Stimulated activated CD4-positive, alpha-beta T cell treated with anti-CD3 and anti-CD28 coated beads, Interleukin-1b, Interleukin-23, amount 100 ng/mL, for 4 hours (primary cell): Measurements from ENCODE around the gene EFTUD2.
A peak's percentile ranks its signal among the peaks of the same experiment; 100 is the strongest.

Experiments used
- DNase-seq, 2 donors: peaks; one replicate each; pipeline ENCODE4 v3.0.0-alpha.2; 2020; ENCODE audit warnings: low read depth in 2 of 2

EFTUD2 gene

DNA sequence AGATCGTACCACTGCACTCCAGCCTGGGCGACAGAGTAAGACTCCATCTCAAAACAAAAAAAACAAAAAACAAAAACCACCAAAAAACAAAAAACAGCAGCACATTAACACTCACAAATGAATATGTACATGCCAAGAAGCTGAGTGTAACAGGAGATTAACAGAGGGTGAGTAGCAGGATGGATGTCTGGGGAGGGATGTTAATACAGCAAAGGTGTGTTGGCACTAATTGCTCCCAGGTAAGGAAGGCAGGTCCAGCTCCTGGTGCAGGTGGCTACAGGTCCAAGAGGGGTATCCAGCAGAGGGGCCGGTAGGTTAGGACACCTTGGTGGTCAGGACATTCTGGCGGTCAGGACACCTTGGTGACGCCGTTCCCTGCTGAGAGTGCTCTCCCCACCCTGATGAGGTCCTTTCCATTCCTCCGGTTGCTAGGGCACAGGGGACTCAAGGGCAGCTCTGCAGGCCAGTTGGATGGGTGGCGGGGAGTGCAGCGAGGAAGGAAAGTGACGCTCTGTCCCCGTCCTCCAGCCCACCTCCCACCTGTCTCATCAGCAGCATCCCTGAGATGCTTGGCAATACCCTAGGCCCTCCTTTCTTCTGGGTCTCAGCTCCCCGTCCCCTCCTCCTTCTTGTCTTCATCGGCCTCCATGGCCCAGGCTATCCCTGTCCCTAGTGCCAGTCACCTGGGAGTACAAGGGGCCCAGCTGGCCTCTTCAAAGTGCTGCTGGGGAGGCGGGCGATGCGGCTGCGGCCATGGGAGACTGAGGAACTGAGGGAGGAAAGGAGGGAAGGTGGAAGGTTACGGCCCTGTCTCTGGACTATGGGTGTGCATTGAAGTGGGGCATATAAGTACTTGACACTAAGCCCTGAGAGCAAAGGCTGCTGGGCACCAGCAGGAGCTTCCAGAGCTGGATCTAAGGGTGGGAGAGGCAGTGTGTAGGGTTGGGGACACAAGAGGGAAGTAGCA lies 26.8 kb upstream of the EFTUD2 start:
- DNase-seq: no peak

DNA sequence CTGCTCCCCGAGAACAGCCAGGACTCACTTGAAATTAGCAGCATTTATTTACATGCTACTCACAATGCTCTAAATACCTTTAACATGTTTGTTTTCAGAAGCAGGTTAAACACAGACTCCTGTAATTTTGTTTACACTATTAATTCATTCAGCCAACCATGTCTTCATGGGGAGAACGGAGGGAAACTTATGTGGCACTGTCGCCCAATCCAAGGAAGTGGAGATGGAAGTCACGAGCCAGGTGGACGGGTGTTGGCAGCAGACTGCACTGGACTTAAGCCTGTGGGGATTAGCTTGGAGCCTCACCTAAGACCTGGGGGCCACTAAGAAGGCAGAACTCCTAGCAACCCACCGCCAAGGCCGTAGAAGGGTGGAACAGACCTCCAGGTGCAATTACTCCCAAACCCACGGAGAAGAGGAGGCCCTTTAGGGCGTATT lies 24.9 kb upstream of the EFTUD2 start:
- DNase-seq: no peak

DNA sequence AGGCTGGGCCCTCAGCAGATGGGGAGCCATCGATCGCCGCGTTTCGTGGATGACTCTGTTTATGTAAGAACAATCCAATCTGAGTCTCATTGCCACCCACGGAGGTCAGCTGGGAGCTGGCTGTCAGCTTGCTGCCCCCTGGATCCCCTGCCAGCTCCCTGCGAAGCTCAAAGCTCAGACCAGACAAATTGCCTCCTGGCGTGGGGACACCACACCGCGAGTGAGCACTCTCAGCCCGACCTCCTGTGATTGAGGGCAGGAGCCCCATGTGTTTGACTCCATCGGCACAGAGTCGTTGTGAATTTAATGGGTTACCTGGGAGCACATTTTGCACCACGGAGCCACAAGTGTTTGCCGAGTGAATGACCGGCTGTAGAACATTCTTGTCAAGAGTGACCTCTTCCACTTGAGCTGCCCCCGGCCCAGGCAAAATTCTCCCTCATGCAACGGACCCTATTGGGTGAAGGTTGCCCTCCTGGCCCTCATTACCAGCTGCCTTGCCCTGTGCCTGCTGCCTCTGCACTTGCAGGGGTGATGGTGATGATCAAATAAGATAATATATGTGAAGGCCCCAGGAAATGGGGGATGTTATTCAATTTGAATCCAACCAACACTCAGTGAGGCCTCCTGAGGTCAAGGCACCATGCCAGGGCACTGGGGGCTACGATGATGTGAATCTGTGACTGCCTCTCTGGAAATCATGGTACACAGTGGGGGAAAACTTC lies 23.7 kb upstream of the EFTUD2 start:
- DNase-seq: no peak

DNA sequence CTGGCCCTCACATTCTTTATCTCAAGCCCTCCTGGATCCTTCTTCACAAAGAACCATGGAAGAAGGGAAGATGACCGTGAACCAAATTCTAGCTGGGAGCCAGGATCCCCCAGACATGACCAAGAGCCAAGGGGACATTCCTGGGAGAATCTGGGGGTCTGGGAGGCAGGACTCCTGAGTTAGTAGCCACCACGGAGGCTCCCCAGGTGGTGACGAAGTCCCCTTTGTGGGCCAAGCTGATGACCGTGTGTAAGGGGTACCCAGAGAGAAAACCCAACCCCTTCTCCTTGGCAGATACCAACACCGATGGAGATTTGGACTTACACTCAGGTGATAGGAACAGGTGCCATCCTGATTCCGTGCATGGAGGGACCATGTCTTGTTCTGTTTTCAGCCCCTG lies 22.9 kb upstream of the EFTUD2 start:
- DNase-seq: no peak

DNA sequence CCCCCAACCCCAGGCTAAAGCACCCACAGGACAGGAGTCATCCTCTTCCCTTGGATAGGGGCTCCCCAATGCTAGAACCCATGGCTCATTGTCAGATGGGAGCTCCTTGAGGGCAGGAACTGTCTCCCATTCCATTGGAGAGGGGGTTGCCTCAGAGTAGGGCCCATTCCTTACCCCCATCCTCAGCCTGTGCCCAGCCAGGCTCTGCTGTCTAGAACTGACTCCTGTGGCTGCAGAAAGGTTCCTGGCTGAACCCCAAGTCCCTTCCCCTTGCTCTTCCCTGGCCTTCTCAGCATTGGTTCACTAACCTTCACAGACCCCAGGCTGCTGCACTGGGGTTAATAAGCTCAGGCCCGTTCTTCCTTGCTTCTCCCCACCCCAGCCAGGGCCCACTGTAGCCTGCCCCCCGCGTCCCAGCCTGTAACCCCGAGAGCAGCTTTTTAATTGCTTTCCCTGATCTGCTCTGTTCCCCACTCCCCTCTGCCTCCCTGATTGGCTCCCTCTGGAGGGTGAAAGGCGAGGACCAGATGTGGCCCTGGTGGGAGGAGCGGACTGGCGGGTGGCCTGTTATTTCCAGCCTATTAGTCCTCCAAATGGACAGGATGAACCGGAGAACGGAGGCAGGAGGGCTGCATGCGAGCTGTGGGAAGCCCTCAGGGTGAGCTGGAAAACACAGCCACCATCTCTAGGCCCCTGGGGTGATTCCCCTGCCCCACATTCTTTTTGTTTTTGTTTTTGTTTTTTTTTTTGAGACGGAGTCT lies 22.1 kb upstream of the EFTUD2 start:
- DNase-seq: no peak

DNA sequence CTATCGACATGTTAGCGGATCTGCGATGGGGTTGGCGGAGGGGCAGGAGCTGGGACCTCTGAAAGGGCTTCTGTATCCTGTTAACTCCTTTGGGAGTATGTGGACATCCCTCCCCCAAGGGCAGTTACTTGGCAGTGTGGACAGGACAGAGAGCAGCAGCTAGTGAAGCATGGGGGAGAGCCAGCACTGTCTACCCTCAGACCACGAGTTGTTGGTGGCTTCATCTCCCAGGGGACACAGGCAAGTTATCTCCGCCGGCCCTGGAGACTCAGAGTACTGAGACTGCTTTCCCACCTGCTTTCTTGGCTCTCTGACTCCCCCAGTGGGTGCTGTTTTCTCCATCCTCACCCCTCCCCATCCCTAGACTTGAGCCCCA lies 21.3 kb upstream of the EFTUD2 start:
- DNase-seq: no peak

DNA sequence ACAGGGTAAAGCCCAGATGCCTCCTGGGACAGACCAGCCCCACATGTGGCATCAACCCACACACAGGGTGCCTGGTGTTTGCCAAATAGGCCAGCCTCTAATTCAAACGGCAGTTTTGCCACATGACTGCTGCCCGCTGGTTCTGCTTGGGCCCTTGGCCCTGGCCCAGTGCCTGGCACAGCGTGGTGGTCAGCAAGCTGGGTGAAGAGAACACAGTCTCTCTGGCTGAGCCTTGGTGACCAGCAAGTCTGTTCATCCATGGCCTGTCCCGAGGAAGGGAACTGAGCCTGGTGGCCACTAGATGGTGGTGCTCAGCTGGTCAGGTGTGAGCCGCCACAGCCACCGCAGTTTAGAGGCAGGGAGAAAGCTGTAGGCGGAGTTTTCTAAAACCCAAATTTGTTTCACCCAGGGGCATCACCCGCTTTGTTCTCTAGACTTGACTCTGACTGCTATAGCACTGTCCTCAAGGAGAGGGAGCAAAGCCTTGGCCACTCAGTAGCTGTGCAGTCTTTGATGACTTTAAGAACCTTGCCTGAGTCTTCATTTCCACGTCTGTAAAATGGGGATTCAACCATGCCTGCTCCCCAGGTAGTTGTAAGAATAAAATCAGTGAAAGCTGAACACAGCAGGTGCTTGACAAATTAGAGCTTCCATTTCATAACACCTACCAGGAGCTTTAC lies 20.8 kb upstream of the EFTUD2 start:
- peak; percentile 29 to 41 for DNase-seq

DNA sequence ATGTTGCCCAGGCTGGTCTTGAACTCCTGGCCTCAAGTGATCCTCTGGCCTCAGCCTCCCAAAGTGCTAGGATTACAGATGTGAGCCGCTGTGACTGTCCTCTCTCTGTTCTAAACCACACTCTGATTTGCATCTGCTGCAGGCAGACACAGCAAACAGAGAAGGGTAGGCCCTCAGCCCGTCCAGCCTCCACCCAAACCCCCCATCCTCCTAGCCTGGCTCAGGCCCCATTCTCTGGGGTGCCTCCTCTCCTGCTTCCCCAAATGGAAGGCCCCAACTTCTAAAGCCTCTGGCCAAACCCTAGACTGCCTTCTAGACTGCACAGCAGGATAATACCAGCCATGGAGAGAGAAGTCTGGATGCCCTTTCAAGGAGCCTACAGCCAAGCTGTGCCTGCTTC lies 20.2 kb upstream of the EFTUD2 start:
- DNase-seq: no peak

DNA sequence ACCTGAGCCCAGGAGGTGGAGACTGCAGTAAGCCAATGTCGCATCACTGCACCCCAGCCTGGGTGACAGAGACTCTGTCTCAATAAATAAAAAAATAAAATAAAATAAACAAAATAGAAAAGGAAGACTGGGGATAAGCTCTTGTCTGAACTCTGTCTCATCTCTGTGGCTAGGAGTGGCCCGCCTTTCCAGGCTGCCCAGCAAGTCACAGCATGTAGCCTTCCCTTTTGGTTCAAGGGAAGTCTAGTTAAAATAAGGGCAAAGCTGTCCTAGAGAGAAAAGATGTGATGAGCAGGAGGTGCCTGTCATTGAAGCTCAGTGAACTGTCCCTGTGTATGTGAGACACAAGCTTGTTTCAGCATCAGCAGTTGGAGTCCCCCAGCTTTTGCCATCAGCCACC lies 18.8 kb upstream of the EFTUD2 start:
- no peak for DNase-seq

DNA sequence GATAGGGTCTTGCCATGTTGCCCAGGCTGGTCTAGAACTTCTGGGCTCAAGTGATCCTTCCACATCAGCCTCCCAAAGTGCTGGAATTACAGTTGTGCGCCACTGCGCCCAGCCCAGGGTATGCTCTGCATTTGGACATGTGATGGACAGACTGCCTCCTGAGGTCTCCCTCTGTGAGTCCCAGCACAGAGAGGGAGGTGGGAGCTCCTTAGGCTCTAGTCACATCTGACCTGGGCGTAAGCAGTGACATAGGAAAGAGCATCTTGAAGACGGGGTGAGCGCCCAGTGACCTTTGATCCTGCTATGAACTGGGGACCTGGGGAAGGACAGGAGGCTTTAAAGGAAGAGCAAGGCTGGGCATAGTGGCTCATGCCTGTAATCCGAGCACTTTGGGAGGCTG lies 18.2 kb upstream of the EFTUD2 start:
- DNase-seq: no peak

DNA sequence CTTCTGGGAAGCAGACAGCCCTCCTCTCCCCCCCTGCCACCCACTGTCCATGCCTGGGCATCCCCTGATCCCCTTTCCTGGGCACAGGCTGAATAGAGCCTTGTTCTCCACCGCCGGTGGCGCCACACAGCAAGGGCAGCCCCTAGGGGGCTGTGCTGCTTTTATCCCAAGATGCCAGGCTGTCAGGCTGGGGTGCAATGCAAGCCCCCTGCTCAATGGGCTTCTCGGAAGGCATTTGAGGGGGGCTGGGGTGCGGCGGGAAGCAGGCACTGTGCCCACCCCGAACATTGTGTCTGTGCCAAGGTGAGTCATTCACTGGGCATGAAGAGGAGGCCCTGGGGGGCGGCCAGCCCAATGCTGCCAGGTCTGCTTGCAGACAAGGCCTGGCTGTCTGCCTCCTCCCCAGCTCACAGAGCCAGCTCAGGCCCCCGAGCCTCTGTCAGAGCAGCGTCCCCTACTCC lies 17.6 kb upstream of the EFTUD2 start:
- no peak for DNase-seq

DNA sequence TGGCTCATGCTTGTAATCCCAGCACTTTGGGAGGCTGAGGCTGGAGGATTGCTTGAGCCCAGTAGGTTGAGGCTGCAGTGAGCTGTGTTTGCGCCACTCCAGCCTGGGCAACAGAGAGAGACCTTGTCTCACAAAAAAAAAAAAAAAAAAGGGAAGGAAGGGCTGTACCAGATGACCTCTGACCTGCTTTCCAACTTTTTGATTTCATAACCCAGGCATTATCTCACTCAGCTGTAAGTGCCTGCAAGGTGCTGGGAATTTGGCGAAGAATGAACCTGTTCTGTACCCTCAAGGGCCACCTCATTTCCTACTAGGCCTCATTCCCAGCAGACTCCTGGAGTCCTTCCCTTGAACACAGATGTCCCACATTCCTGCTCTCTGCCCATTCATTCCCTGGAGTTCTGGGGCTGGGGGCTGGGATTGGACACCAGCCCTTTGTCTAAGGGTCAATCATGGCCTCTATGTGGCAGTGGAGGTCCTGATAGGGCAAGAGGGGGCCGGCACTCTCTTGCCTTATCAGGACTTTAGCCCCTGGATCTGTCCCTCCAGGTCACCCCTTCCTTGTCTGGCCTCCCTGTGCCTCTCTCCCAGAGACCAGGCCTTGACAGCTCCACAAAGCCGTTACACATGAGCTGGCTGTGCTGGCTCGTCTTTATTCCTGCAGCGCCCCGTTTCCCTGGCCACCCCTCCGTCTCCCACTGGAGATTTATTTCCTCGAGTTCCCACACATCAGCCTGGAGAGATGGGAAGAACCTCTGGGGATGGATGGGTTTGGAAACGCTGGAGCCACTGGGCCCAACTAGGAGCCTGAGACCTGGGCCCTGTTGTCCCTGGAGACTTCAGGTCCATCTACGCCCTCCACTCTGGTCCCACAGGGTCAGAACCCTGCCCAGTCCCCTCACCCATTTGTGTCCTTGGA lies 16.9 kb upstream of the EFTUD2 start:
- DNase-seq: no peak

DNA sequence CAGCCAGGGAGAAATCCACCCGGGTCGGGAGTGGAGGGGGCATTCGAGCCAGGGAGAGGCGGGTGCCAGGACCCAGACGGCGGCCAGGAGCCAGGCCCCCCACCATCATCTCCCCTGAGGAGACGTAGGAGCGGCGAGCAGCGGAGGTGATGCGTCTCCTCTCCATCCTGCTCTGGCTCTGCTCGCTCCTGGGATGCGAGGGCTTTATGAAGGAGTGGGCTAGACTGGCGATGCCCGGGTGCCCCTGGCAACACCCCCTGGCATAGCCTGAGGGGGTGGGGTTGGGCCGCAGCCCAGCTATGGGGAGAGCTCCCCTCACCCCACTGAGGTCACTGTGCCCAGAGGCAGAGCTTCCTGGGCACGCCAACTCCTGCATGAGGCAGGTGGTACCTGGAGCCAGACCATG lies 16.1 kb upstream of the EFTUD2 start, which contains the start of gene GFAP:
TSS of gene GFAP (minus strand) at position 180 of the 406 bp plus-strand sequence. CDS start at position 166, 14 bp downstream.
- no peak for DNase-seq

DNA sequence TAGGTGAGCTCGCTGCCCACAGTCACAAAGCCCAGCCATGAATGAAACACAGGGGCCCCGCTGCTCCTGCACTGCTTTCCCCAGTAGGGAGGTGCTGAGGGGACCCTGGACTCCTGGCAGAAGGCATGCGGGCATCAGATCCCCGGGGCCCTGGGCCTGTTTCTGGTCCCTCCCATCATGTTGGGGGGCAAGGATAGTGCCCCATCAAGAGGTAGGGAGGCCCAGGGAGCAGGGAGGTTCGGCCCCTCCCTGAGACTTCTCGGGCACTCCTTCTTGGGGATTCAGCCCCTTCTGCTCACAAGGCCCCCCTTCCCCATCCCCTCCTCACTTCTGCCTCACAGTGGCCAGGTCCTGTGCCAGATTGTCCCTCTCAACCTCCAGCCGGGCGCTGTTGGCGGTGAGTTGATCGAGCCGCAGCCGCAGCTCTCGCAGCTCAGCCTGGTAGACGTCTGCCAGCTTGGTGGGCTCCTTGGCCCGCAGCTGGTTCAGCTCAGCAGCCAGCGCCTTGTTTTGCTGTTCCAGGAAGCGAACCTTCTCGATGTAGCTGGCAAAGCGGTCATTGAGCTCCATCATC lies 15.5 kb upstream of the EFTUD2 start:
- no peak for DNase-seq

DNA sequence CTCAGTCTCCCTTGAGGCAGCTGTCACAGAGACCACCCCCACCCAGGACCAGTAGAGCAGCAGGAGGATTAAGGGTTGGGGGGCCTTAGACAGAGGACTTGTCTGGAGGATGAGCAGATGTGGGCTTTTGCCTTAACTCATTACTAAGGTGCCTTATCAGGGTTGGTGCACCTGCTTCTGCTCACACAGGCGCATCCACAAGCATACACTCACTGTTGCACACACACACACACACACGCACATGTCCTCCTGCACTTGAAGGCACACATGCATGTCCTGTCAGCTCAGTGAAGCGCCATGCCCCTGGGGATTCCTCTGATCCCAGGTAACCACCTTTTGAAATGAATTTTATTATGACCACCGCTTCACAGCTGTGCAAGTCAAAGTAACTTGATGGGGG lies 14.9 kb upstream of the EFTUD2 start:
- DNase-seq: no peak

DNA sequence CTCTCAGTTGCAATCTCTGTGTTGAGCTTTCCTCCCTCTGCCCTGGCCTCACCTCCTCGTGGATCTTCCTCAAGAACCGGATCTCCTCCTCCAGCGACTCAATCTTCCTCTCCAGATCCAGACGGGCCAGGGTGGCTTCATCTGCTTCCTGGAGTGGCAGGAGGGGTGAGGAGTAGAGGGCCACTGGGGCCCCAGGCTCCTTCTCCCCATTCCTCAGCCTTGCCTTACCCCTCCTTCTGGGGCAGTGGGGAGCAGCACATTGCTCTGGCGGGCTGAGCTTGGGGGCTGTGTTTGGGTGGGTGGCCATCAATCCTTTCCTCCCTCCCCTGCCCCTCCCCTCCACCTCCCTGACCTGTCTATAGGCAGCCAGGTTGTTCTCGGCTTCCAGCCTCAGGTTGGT lies 14.4 kb upstream of the EFTUD2 start:
- DNase-seq: no peak

DNA sequence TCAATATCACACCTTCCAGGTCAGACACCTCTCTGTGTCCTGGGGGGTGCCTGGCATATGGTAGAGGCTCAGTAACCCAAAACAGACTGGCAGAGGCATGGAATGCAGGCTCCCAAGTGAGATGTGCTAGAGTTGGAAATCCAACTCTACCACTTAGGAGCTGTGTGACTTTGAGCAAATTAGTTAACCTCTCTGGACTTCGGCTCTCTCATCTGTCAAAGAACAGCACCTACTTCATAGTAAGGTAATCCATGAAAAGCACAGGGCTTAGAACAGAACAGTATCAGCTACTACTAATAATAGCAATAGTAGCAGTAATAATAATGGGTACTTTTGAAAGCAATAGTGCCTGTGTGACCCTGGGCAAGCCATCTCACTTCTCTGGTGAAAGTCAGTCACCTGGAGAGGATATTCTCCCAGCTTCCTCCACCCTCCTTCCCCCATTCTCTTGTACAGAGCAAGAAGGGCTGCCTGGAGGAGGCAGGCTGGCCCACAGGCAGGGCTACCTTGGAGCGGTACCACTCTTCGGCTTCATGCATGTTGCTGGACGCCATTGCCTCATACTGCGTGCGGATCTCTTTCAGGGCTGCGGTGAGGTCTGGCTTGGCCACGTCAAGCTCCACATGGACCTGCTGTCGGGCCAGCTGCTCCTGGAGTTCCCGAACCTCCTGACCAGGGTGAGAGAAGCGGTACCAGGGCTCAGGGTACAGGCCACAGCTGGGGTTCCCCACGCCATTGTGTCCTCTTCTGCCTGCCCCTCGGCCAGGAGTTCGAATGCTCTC lies 13.7 kb upstream of the EFTUD2 start:
- no peak for DNase-seq

DNA sequence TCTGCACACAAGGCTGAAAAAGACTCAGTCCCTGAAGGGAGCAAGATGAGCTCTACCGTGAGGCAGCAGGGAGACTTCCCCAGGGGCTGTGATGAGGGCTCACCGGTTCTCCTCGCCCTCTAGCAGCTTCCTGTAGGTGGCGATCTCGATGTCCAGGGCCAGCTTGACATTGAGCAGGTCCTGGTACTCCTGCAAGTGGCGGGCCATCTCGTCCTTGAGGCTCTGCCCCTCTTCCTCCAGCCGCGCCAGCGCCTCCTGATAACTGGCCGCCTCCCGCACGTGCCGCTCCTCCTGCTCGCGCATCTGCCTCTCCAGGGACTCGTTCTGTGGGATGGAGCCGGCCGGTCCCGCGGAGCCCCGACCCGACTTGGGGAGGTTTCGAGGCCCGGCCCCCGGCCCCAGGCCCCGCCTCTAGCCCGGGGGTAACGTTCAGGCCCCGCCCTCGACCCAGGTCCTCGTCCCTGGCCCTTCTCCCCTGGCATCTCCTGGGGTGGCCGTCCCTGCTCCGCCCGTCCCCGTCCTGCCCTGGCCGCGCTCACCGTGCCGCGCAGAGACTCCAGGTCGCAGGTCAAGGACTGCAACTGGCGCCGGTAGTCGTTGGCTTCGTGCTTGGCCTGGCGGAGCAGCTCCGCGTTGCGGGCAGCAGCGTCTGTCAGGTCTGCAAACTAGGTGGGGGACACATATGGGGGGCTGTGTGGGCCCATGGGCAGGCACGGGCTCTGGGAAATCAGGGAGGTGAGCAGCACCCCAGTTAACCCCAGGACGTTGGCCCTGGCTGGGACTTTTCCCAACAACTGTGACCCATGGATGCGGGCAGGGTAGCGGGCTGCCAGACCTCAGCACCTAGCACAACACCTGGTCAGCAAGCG lies 12.1 kb upstream of the EFTUD2 start:
- peak; percentile 18 to 26 for DNase-seq
